GM15510 (cell line): ENCODE measurements around the gene C6orf120.
A peak's percentile ranks its signal among the peaks of the same experiment; 100 is the strongest.

ENCODE experiments used
- POLR2A ChIP-seq: IDR thresholded peaks from 3 replicates; pipeline ENCODE4 v1.6.1; 2011; ENCODE audit warnings: borderline replicate concordance; ENCODE audit not compliant: insufficient read length; ENCODE audit errors: extremely low read depth

C6orf120 gene

DNA sequence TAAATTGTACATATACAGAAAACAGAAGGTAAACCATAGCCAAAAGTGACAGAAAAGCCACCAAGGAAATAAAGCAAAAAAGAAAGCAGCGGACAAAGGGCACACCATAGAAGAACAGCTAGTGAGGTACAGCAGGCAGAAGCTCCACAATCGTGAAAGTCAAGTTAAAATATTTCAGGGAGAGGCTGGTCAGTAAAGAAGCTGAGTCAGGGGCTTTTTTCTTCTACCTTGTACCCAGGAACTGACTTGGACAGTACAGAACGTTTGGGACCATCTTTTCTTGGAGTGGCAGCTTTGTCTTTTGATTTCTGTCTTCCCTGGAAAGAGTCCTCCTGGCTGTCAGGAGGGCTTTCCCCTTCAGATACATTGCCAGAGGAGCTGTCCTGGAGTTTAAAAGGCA lies 8.1 kb downstream of the C6orf120 start:
- TF ChIP-seq POLR2A, result no peak

DNA sequence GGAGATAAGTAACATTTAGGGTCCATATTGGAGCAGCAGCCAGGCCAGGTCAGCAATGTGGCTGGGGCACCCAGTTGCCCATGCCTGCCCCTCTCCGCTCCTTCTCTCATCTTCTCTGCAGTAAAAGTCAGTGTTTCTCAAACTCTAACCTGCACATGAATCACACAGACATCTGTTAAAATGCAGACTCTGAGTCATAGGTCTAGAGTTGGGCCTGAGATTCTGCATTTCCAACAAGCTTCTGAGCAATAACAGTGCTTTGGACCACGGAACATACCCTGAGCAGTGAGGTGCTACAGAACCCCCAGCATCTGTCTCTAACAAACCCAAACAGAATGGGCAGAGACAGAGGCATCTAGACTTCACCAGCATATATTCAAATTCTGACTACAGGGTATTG lies 12.3 kb downstream of the C6orf120 start:
- no peak for TF ChIP-seq POLR2A

DNA sequence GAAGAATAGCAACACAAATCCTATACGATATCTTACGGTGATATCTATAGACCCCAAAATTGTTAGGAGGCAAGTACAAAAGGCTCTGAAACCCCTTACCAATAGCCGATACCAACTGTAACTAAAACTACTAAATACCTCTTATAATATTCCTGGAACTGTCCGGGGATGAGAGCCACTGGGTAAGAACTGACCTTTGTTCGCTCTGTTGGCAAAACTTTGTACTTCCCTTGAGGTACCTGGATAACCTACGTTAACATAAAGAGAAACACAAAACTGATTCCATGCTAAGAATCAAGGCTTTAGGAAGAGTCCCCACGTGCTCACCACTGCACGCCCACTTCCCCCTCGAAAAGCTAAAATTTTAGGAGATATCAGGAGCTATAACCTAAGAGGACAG lies 12.7 kb downstream of the C6orf120 start:
- TF ChIP-seq POLR2A, result no peak

DNA sequence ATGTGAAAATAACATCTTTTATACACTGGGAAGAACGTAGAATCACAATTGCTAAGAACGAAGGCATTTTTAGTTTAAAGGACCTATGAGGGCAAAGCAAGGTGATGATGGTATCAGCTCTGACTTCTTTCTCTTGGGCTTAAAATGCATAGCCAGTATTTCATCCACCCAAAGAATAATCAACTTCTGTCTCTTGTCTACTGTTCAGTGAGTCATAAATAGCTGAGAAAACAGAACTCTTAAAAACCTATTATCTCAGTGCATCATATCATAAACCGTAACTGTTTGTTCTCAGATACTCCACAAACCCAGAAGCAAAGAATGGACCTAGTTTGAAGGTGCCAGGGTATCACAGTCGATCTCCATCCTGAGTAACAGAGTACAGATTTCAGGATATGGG lies 17.2 kb downstream of the C6orf120 start:
- TF ChIP-seq POLR2A, result no peak

DNA sequence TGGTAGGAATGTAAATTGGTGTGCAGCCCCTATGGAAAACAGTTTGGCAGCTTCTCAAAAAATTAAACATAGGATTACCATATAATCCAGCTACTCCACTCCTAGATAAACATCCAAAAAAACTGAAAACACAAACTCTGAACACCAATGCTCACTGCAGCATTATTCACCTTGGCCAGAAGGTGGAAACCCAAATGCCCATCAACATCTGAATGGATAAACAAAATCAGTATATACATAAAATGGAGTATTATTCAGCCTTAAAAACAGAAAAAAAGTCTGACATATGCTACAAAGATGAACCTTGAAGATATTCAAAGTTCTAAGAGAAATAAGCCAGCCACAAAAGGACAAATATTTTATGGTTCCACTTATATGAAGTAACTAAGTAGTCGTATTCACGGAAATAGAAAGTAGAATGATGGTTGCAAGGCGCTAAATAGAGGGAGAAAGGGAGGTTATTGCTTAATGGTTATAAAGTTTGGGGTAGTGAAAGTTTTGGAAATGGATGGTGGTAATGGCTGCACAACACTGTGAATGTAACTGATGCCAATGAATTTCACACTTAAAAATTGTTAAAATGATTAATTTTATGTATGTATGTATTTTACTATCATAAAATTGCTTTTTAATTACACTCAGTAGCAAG lies 18.4 kb downstream of the C6orf120 start:
- no peak for TF ChIP-seq POLR2A

DNA sequence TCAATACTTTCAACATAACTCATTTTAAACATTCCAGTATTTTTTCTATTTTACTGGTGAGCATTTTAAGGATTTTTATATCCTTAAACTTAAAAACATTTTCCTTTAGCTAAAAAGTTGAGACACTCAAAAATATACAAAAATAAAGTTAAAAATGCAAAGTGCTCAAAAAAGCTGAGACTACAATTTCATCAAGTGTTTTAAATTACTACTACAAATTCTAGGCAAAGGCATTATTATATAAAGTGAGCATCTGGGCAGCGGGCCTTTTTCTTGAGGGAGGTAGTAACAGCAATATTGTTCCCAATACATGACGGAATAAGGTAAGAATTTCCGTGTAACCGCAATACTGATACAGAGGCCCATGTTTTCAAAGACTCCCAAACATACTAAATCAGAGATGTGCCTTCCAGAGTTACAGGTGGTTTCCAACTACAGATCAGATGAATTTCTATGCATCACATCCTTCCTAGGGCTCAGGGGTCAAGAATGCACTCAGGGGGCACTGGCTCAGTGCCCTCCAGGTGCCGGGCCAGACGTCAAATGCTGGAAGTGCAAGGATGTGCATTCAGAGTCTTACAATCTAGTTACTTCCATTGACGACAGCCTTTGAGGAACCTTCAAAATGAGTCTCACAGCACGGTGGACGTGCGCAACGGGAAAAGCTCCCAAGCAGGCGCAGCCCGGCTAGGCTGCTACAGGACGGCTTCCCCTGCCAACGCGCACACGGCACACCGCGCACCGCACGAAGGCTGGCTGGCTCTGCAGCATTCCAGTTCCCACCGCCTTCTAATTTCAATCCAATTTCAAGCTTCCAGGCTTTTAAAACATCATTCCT lies 20.7 kb downstream of the C6orf120 start:
- TF ChIP-seq POLR2A, result no peak

DNA sequence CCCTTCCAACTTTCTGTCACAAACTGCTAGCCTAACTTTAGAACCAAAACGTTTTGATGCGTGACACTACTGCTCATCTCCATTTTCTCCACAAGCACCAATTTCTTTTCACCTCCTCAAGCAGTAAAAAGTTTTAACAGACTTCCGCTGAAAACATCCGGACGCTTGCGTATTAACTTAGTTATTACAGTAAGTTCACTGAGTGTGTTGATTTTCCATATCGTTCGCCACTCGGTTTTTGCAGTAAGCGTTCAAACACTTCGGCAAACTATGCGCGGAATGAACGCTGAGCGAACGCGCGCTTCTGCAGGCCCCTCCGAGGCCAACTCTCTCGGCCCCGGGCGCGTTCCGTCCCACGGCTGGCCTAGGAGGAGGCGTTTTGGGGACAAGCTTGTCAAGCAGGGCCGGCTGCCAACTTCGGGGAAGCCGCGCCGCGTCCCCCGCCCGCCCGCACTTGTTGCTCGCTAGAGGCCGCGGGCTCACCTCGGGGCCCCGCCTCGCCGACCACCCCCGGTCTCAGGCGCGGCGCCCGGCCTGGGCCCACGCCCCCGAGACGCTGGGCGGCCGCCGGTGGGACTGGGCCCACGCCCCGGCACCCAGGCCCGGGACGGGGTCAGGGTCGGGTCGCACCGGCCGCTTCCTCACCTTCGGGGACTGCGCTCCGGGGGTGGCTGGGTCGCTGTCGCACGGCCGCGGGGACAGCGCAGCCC lies 21.4 kb downstream of the C6orf120 start:
- peak; percentile 19 for TF ChIP-seq POLR2A

DNA sequence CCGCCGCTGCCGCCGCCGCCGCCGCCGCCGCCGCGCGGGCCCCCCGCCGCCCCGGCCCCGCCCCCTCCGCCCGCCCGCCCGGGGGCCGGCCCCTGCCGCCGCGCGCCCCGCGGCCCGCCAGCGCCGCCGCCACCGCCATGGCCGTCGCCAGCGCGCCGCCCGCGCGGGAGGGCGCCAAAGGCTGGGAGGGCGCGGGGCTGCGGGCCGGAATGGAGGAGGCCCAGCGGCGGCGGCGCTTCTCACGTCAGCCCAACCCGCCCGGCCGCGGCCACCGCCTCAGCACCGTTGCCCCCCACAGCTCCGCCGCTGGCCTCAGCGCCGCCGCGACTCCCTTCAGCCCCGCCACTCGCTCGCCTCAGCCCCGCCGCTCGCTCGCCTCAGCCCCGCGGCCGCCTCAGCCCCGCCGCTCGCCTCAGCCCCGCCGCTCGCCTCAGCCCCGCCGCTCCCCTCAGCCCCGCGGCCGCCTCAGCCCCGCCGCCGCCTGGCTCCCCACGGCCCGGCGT lies 22.1 kb downstream of the C6orf120 start:
- peak; percentile 62 for TF ChIP-seq POLR2A

DNA sequence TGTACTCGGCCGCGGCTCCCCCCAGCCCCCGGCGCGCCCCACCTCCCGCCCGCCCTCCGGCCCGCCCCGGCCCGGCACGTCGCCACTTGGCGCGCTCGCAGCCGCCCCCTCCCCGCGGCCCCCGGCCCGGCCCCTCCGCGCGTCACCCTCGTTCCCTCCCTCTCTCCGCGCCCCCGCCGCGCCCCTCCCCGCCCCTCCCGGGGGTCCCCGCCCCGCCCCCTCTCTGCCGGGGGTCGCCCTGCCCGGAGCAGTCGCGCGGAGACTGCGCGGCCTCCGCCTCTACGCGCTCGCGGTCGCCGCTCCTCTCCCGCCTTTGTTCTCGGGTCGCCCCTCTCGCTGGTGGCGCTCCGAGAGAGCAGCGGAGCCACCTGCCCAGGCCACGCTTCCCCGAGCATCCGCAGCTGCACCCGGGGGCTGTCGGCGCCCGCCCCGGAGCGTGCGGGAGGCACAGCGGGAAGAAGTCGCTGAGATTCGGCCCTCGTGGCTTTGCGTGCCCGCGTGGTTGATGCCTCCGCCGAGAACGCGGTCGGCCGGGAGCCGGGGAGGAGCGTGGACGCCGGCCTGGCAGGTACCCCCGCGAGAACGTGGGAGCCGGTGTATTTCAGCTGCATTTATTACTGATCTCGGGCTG lies 22.7 kb downstream of the C6orf120 start, which contains the start of gene PHF10:
PHF10 (minus strand) TSS at position 7 of the 631 bp plus-strand sequence. CDS start 569 bp downstream, outside the sequence.
- peak; percentile 39 for TF ChIP-seq POLR2A

DNA sequence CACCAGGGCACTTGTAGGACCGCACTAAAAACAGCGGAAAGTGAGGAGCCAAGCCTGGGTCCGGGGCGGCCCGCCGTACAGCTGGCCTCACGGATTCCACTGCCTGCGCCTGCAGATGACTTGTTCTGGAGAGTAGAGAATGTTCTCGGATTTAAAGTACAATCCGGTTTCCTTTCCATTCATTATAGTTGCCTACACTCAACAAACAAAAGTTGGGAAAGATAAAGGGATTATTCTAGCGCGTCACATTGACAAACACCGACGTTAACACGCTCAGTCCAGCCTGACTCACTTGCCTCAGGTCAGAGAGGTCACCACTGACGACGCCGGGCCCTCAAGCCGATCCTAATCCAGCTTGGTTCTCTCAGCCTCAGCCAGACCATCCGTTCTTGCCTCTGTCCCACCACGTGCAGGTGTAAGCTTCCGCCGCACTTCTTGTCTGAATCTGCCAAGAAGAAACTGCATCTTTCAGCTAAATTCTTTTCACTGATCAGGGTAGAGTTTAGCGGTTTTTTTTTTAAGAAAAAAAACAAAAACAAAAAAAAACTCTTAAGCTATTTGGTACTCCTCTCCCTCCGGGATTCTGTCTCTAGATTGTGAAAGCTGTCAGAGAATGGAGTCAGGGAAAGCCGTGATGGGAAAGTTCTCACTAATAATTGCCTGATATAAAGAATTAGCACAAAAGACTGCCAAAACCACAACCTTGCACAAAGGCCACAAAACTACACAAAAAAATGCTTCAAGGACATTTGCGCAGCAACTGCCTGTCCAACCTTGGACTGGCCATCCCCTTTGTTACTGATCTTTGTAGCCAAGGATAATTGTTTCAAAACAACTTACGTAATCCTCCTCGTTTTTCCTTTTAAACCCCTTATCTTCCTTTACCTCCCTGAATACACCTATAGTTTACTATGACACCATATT lies 23.5 kb downstream of the C6orf120 start:
- no peak for TF ChIP-seq POLR2A

DNA sequence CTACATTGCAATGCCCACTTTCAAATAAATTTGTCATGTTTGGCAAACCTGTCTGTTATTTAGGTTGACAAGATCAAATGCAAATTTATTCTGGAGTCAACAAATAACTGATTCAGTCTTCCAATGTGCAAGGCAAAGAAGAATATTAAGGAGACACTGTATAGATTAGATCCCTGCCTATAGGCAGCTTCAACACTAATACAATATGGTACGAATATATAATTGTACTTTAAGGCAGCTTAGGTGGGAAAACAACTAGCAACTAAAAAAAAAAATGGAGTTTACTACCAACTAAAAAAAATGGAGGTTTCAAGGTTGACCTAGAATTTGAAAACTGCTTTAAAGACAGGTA lies 24.1 kb downstream of the C6orf120 start:
- no peak for TF ChIP-seq POLR2A

DNA sequence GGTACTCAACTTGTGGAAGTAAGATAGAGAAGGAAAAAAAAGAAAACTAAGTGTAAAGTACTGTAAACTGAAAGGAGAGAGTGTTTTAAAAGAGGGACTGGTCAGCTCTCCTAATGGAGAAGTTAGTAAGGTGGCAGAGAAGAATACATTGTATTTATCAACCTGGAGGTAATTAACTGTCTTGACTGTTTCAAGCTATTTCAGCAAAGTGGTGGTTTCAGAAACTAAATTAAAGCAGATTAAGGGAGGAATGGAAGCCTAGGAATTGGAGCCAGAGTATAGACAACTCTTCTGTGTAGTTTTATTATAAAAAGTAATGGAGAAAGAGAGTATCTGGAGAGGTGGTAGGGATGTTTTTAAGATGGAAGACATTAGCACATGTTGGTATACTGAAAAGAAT lies 25.0 kb downstream of the C6orf120 start:
- no peak for TF ChIP-seq POLR2A

DNA sequence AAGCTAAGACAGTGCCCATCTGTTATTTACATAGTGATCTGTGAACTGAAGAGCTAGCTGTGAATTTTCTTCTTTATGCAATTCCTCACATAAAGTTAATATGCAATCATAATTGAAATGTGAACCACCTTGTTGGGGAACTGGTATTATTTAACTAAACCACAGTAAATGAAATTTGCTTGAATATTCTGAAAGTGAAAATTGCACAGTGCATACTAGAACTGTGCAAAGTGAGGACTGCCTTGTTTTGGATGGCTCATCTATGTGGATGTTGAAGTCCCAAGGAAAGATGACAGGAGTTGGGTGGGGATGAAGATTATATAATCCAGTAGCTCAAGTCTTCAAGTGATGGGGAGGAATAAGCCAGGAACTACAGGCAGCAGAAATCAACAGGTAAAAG lies 28.0 kb downstream of the C6orf120 start:
- TF ChIP-seq POLR2A, result no peak
